GM21390 (cell line): Measurements from ENCODE around the gene ATP8B4.
A peak's percentile ranks its signal among the peaks of the same experiment; 100 is the strongest.
"Not testable (repeated sequence)": the region's sequence is repeated elsewhere in the genome, so short reads cannot be mapped to it uniquely, and the experiment has no call there.

ENCODE experiments used
- ATAC-seq: cut with Tn5 transposase; IDR thresholded peaks from one replicate; pipeline ENCODE4 v1.9.1; 2021; ENCODE audit not compliant: unreplicated experiment

Gene ATP8B4

GRCh38 chr15:50109076-50109987 lies 9.7 kb downstream of the ATP8B4 start:
- ATAC-seq = no peak

GRCh38 chr15:50108461-50108860 lies 10.6 kb downstream of the ATP8B4 start:
- ATAC-seq = no peak

GRCh38 chr15:50107591-50108408 lies 11.2 kb downstream of the ATP8B4 start:
- ATAC-seq = peak; percentile 95

DNA sequence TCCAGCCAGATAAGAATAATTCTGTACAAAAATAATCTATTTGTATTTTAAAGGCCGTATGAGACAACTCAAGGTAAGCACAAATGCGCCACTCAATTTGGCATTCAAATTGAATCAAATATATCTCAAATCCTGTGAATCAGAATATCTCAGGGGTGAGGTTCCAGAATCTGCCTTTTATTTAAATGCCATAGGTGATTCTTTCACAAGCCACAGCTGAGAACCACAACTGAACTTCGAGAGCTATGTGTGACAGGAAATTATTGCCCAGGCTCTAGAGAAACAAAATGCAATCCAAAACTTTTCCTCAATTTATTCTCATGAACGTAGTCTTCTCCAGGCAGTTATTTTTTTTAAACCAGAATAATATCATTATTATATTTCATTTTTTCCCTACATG lies 11.9 kb downstream of the ATP8B4 start:
- ATAC-seq = no peak

DNA sequence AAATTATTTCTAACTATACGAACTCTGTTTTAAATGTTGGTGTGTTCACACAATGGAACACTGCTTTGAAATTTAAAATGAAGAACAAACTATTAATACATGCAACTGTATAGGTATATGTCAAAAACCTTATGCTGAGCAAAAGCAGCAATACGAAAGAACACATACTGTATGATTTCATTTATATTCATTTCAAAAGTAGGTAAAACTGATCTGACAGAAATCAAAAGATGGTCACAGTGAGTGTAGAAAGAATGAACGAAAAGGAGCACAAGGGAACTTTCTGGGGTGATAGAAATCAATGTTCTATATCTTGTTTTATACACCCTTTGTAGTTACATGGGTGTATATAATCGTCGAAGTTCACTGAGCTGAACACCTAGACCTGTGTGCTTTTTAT lies 12.6 kb downstream of the ATP8B4 start:
- no peak for ATAC-seq

GRCh38 chr15:50100486-50100885 lies 18.5 kb downstream of the ATP8B4 start:
- no peak for ATAC-seq

DNA sequence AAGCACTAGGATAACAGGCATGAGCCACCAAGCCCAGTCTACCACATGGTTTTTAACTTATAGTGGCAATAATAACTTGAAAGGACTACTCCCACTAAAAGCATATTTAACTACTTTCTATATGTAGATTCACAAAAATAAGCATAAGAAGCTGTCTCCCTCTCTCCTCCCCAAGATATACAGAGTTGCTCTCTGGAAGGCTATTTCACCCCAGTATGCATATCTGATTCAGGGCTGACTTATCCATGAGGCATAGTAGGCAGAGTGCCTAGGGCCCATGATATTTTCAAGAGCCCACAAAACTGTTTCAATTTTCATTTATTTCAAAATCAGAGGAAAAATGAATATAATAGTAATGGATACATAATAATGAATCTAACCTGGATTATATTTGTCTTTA lies 20.5 kb downstream of the ATP8B4 start:
- ATAC-seq = no peak

- ATAC-seq = no peak
Observed at GRCh38 chr15:50095938-50096821, 22.9 kb downstream of the ATP8B4 start.

DNA sequence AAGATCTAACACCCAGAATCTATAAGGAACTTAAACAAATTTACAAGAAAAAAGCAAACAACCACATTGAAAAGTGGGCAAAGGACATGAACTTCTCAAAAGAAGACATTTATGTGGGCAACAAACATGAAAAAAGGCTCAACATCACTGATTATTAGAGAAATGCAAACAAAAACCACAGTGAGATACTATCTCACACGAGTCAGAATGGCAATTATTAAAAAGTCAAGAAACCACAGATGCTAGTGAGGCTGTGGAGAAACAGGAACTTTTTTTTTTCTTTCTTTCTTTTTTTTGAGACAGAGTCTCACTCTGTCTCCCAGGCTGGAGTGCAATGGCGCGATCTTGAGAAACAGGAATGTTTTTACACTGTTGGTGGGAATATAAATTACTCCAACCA lies 29.6 kb downstream of the ATP8B4 start:
- ATAC-seq = not testable (repeated sequence)

DNA sequence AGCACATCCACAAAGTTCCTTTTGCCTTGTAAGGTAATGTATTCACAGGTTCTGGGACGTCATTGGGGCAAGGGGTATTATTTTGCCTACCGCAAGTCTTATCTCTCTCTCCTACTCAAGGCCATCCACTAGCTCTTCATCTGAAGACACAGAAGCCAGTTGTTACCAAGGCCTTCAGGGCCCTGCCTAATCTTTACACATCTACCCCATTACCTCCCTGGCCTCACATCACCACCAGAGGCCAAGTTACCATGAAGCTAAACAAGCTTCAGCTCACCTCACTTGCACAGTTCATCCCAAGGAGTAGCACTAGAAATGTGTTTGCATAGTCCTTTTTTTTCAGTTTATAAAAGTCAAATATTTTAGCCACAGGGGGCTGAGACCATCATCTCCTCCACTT lies 34.1 kb downstream of the ATP8B4 start:
- ATAC-seq = no peak

GRCh38 chr15:50083424-50084025 lies 35.5 kb downstream of the ATP8B4 start:
- no peak for ATAC-seq

DNA sequence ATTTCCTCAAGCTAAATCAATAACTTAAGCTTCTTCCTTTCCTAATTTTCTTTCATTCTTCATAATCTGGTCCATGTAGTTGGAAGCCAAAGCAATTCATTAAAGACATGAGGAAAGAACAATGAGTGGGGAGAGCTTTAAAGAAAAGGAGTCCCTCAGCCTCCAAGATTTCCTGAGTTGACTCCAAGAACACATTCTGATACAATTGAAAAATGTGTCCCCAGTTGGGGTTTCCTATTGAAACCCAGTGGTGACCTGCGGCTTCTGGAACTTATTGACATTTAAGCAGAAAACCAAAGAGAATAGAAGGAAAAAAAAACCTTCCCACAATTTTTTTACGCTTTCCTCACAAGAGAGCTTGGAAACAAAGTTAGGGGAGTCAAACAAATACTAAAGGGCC lies 37.0 kb downstream of the ATP8B4 start:
- no peak for ATAC-seq

GRCh38 chr15:50077651-50078050 lies 41.4 kb downstream of the ATP8B4 start:
- ATAC-seq = no peak

DNA sequence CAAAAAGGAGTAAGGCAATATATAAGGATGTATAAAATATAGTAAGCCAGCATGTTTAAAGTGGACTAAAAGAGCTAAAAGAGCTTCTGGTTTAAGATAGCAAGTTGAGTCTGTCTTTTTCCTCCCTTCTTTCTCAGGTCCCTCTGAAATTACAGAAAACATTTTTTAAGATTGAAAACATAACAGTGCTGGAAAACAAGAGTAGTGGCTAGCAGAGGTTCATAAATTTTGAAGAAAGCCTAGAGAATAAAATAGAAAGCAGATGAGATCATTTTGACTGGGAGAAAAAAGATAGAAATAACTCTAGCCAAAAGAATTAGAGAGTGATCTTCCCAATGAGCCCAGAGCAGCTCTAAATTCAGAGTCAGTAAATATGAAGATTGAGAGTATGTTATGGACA lies 41.9 kb downstream of the ATP8B4 start:
- ATAC-seq = no peak

- ATAC-seq = no peak
Observed at GRCh38 chr15:50075319-50075718, 43.7 kb downstream of the ATP8B4 start.

DNA sequence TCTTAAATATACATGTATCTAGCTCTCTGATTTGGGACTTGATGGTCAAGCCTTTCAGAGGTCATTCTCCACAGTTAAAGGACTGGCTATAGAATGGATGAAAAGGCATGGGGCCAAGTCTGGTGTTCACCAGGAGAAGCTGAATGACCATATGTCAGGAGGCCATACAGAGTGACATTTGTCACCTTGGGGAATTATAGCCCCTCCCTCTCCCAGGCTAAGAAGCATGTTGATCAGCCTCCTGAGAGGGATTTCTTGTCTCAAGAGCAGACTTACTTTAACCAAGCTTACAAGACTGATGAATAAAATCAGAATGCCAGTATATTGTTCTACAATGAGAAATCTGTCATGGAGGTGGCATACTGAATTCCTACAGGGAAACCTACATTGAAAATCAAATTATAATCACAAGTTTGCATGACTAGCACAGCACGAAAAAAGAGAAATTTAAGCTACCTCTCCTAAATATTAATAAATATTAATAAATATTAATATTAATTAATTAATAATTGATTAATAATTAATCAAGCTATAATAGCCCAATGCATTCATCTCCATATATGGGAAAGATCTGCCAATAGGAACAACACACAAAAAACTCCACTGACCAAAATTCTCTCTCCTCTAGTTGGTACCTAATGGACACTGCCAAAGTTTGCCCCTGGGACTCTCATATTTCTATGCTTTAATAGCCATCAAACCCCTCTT lies 47.3 kb downstream of the ATP8B4 start:
- ATAC-seq = no peak

GRCh38 chr15:50068016-50068415 lies 51.0 kb downstream of the ATP8B4 start:
- no peak for ATAC-seq

- ATAC-seq = no peak
Observed at GRCh38 chr15:50067254-50067653, 51.8 kb downstream of the ATP8B4 start.

DNA sequence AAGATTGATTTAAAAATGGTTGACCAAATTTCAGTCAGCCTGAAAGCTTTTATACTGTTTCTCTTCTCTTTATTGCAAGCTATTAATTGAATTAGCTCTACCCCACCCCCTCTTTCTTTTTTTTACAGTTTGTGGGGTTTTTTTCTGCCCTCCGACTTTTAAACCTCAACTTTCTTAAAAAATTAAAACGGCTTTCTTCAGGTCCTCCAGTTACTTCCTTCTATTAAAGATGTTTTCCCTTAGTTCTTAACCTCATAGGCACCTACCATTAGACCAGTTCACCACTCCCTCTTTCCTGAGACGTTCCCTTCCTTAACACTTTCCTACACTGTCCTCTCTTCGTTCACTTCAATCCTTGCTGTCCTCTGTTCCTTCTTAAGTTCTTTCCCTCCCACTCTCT lies 52.4 kb downstream of the ATP8B4 start:
- no peak for ATAC-seq

DNA sequence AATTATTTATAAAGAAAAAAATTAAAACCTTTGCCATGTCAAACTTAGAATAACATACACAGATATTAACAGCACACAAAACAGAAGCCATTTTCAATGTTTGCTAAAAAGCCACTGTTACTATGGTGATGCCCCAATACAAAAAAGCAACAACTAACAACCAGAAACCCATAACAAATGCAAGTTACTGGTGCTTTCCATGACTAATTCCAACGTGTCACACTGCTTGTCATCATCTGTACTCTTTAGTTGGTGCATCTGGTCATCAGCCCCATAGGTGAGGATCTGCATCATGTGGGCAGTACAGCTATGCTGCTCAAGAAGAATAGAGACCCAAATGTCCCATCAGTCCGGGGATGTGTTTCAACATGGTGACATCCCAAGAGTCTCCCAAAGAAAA lies 52.8 kb downstream of the ATP8B4 start:
- ATAC-seq = no peak
